Measurements from ENCODE around the gene FBXO42. TPM values are rescaled to one million over a fixed set of nuclear protein-coding genes. Genes with fewer than 3 reads are reported as not detected.
A peak's percentile ranks its signal among the peaks of the same experiment; 100 is the strongest.

Gene FBXO42
- total and polyA plus RNA-seq, 2 of the 4 experiments (the other 2 are of a cell fraction), result 12.0 to 18.8 TPM

GRCh38 chr1:16349847-16350406 is 2.4 kb downstream of the FBXO42 start:
- no peak overlapping the region for H3K4me3 ChIP-seq (ENCODE audit: insufficient read depth, low read depth, low read length)
- H3K4ac ChIP-seq (ENCODE audit: low read depth, low read length), result no peak overlapping the region
- H4K20me1 ChIP-seq (ENCODE audit: insufficient read depth, low read length), result peaks cover 60% of the 10 kb centered on the region
- H4K8ac ChIP-seq (ENCODE audit: low read depth in 2 of 2, low read length in 2 of 2), result no peak overlapping the region
- H3K27ac ChIP-seq (ENCODE audit: insufficient read depth, low read length), result no peak overlapping the region
- H4K91ac ChIP-seq (ENCODE audit: insufficient read depth, low read depth, low read length), result no peak overlapping the region
- CTCF ChIA-PET, result interaction anchor here (0.6 kb wide), 1 partner anchor 120 kb away, joined by 3 read pairs; no protein-coding TSS in a partner anchor
- POLR2A ChIA-PET (ENCODE audit: unreplicated experiment), result no interaction called here
- no peak overlapping the region for H2BK20ac ChIP-seq (ENCODE audit: low read depth, low read length)
- H2BK120ac ChIP-seq (ENCODE audit: low read depth, low read length), result no peak overlapping the region
- no peaks in the 10 kb centered on the region for H3K36me3 ChIP-seq (ENCODE audit: control insufficient read depth, insufficient read depth, low read length)
- in situ Hi-C loops (cut with MboI; ENCODE audit: low sequenced_read_pairs) (no loop called here), dilution Hi-C loops (cut with HindIII; ENCODE audit: low sequenced_read_pairs, unreplicated experiment) (no loop called here), intact Hi-C loops (cut with micrococcal nuclease) (loop anchor here (10.0 kb wide), 1 partner anchor 85 kb away; no protein-coding TSS in a partner anchor)
- ATAC-seq (ENCODE audit: low read depth) (no peak), DNase-seq (no peak)
- H3K9ac ChIP-seq (ENCODE audit: low read depth, low read length), result no peak overlapping the region
- peaks cover 9% of the 10 kb centered on the region for H3K4me1 ChIP-seq (ENCODE audit: control insufficient read depth, insufficient read depth, low read length)
- BruUV-seq (replicated peaks), result no TSS peak
- H3K56ac ChIP-seq (ENCODE audit: extremely low read depth, insufficient read depth, low read length), result no peak overlapping the region
- peak overlapping the region; percentile 66 for H3K4me2 ChIP-seq (ENCODE audit: low read depth, low read length)
- peak; percentile 59 for TF ChIP-seq CEBPB (IDR thresholded peaks at IDR 0.05; ENCODE audit: low read depth, low read length)
- TF ChIP-seq RAD21 (IDR thresholded peaks at IDR 0.05; ENCODE audit: low read length), result no peak
- TF ChIP-seq, protein P1, sequence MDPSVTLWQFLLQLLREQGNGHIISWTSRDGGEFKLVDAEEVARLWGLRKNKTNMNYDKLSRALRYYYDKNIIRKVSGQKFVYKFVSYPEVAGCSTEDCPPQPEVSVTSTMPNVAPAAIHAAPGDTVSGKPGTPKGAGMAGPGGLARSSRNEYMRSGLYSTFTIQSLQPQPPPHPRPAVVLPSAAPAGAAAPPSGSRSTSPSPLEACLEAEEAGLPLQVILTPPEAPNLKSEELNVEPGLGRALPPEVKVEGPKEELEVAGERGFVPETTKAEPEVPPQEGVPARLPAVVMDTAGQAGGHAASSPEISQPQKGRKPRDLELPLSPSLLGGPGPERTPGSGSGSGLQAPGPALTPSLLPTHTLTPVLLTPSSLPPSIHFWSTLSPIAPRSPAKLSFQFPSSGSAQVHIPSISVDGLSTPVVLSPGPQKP (IDR thresholded peaks at IDR 0.05; ENCODE audit: borderline replicate concordance, low read depth, low read length), result no peak
- no peak for TF ChIP-seq RCOR1 (IDR thresholded peaks at IDR 0.05; ENCODE audit: insufficient replicate concordance, low read length)
- H2AFZ ChIP-seq (replicated peaks; ENCODE audit: low read length, poor library complexity), result no peak overlapping the region
- H2BK5ac ChIP-seq (ENCODE audit: low read depth, low read length, poor library complexity, severe bottlenecking), result peak overlapping the region; percentile 15
- WGBS, 2 experiments (ENCODE audit: extremely low coverage in 2 of 2, insufficient read length in 1 of 2), result 100% methylated on average over 1 of the region's 2 CpGs; no CpG with 5 or more reads in 1 of the 2 experiments
- no peak overlapping the region for H2AK9ac ChIP-seq (replicated peaks; ENCODE audit: low read depth, low read length, poor library complexity)
- H3K14ac ChIP-seq (replicated peaks; ENCODE audit: low read depth, low read length), result no peak overlapping the region
- no peak overlapping the region for H2AK5ac ChIP-seq (ENCODE audit: low read depth, low read length)
- H3K9me1 ChIP-seq (ENCODE audit: insufficient read depth, low read length), result peaks cover 14% of the 10 kb centered on the region
- peaks cover 0 to 43% of the 10 kb centered on the region in 2 experiments; a peak in 3 of 4 replicates for H3K79me1 ChIP-seq (ENCODE audit: low read depth in 1 of 2, low read length in 2 of 2)
- no peak overlapping the region for H3K18ac ChIP-seq (ENCODE audit: low read depth, low read length)
- peak overlapping the region; percentile 22; the same call in 1 of the 2 replicates for H3K23ac ChIP-seq (ENCODE audit: low read depth, low read length)
- H4K5ac ChIP-seq (ENCODE audit: low read depth, low read length), result no peak overlapping the region
- no peaks in the 10 kb centered on the region for H3K27me3 ChIP-seq (ENCODE audit: control insufficient read depth, insufficient read depth, low read length)
- no peaks in the 10 kb centered on the region for H3K9me3 ChIP-seq (ENCODE audit: control insufficient read depth, insufficient read depth, low read length)
- no peak overlapping the region for H2BK15ac ChIP-seq (ENCODE audit: low read depth, low read length)

Measured in IMR-90 (cell line).